Activated CD4-positive, alpha-beta memory T cell treated with anti-CD3 and anti-CD28 coated beads, Interleukin-2, amount 10 ng/mL, durations not matched to agents 7 days and 5 days (primary cell): ENCODE data around the gene B9D2. TPM values are rescaled to one million over a fixed set of nuclear protein-coding genes. Genes with fewer than 3 reads are reported as not detected.

Experiments used
- CTCF ChIA-PET: fragments of 350-600 bp; sonication (Branson Sonifier 250); formaldehyde crosslinking; loops from one replicate; lab custom pipeline; 2021; ENCODE audit warnings: antibody characterized with exemption, inconsistent platforms; lab: Charles Lee
- POLR2A ChIA-PET: fragments of 350-600 bp; sonication (Branson Sonifier 250); formaldehyde crosslinking; loops from one replicate; lab custom pipeline; 2021; ENCODE audit warnings: antibody characterized with exemption; lab: Charles Lee
- DNase-seq: peaks from one replicate; pipeline ENCODE4 v3.0.0-alpha.2; 2020
- H3K27ac Mint-ChIP-seq: one replicate; pipeline ENCODE4 v1.8.0; 2021; ENCODE audit warnings: mild to moderate bottlenecking, mixed read lengths
- H3K27me3 Mint-ChIP-seq: one replicate; pipeline ENCODE4 v1.8.0; 2021; ENCODE audit warnings: mixed read lengths
- H3K36me3 Mint-ChIP-seq: one replicate; pipeline ENCODE4 v1.8.0; 2021; ENCODE audit warnings: low read depth, mixed read lengths
- H3K4me1 Mint-ChIP-seq: one replicate; pipeline ENCODE4 v1.8.0; 2021; ENCODE audit warnings: mixed read lengths
- H3K4me3 Mint-ChIP-seq: one replicate; pipeline ENCODE4 v1.8.0; 2021; ENCODE audit warnings: mild to moderate bottlenecking, mixed read lengths
- H3K9me3 Mint-ChIP-seq: one replicate; pipeline ENCODE4 v1.8.0; 2021; ENCODE audit warnings: mixed read lengths
- total RNA-seq, 2 experiments: library from RNA; stranded (reverse); gene quantifications; one replicate each; pipeline ENCODE4 v1.2.3, GENCODE V29; 2021

Gene B9D2
- total RNA-seq, 2 experiments from 2014 or later: 10.8 to 11.2 TPM

DNA sequence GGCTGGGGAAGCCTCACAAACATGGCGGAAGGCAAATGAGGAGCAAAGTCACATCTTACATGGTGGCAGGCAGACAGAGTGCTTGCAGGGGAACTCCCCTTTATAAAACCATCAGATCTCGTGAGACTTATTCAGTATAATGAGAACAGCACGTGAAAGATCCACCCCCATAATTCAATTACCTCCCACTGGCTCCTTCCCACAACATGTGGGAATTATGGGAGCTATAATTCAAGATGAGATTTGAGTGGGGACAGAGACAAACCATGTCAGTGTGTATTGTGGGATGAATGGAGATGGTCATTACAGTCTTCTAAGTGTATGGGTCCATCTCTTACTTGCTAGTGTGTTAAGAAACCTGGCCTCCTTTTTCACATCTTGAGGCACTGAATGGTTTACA lies 38.1 kb upstream of the B9D2 start:
- no peaks in the 10 kb centered on the region for H3K27me3 Mint-ChIP-seq
- DNase-seq: no peak
- peaks cover 25% of the 10 kb centered on the region for H3K4me1 Mint-ChIP-seq
- POLR2A ChIA-PET: no interaction called here
- peaks cover 4% of the 10 kb centered on the region for H3K36me3 Mint-ChIP-seq
- no peak overlapping the region for H3K4me3 Mint-ChIP-seq
- H3K9me3 Mint-ChIP-seq: no peaks in the 10 kb centered on the region
- CTCF ChIA-PET: no interaction called here
- no peak overlapping the region for H3K27ac Mint-ChIP-seq

DNA sequence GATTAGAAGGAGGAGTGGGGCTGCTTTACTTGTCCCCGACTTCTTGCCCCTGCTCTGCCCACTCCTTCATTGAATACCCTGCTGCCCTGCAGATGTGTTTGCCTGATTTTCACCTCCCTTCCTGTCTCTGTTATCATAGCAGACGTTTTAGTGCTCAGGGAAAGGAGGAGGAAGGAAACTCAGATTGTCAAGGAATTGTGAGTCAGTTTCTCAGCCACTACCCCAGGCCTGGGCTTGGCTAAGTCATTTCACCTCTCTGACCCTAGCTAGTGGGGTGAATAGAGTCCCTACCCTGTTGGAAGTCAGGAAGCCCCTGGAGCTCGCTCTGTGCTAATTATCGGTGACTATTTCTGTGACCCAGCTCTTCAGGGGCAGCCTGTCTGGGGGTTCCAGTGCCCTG lies 37.5 kb upstream of the B9D2 start:
- ChIA-PET POLR2A (no interaction called here), CTCF (no interaction called here)
- Mint-ChIP-seq H3K27ac (no peak overlapping the region), H3K9me3 (no peaks in the 10 kb centered on the region), H3K4me1 (peaks cover 30% of the 10 kb centered on the region), H3K27me3 (no peaks in the 10 kb centered on the region), H3K36me3 (peaks cover 4% of the 10 kb centered on the region), H3K4me3 (no peak overlapping the region)
- DNase-seq: no peak

DNA sequence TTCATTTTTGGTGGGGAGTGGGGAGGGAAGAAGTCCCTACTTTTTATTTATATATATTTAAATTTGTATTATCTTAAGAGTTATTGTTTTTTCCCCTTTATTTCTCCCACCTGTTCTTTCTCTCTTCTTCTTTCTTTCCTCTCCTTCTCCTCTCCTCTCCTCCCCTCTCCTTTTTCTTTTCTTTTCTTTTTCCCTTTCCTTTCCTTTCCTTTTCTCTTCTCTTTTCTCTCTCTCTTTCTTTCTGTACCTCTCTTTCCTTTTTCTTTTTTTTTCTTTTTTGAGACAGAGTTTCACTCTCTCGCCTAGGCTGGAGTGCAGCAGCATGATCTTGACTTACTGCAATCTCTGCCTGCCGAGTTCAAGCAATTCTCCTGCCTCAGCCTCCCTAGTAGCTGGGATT lies 35.6 kb upstream of the B9D2 start:
- no peaks in the 10 kb centered on the region for H3K9me3 Mint-ChIP-seq
- ChIA-PET CTCF (no interaction called here), POLR2A (interaction anchor here (1.0 to 3.2 kb wide), 2 partner anchors 36 to 40 kb away, joined by 3 to 9 read pairs; partner anchors contain the start of genes B9D2 and DMAC2)
- DNase-seq: no peak
- no peak overlapping the region for H3K27ac Mint-ChIP-seq
- peaks cover 4% of the 10 kb centered on the region for H3K36me3 Mint-ChIP-seq
- peaks cover 42% of the 10 kb centered on the region for H3K4me1 Mint-ChIP-seq
- H3K4me3 Mint-ChIP-seq: peak overlapping the region; percentile 41
- H3K27me3 Mint-ChIP-seq: no peaks in the 10 kb centered on the region

DNA sequence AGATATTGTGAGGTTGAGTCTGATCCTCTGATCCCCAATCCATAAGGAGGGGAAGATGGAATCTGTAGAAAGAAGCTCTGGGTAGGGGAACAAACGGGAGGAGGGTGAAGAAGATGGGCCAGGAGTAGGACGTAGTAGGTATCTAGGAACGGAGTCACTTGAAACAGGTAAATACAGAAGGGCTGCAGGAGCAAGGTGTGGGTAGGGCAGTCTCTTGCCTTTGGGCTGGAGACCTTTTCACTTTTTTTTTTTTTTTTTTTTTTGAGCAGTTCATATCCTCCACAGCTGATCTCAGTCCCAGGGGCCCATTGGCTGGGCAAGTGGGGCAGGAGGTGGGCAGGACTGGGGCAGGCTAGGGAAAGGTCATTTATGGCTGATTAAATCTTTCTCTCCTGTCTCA lies 35.1 kb upstream of the B9D2 start:
- peak overlapping the region; percentile 94 for H3K4me3 Mint-ChIP-seq
- H3K36me3 Mint-ChIP-seq: peaks cover 4% of the 10 kb centered on the region
- DNase-seq: no peak
- no peak overlapping the region for H3K27ac Mint-ChIP-seq
- POLR2A ChIA-PET: interaction anchor here (0.7 to 3.2 kb wide), 6 partner anchors 7 to 41 kb away, joined by 3 to 9 read pairs (median 3); partner anchors contain the start of genes B9D2 and DMAC2
- peaks cover 42% of the 10 kb centered on the region for H3K4me1 Mint-ChIP-seq
- H3K27me3 Mint-ChIP-seq: no peaks in the 10 kb centered on the region
- no peaks in the 10 kb centered on the region for H3K9me3 Mint-ChIP-seq
- CTCF ChIA-PET: interaction anchor here (0.6 kb wide), 1 partner anchor 18 kb away, joined by 3 read pairs; no protein-coding TSS in a partner anchor

DNA sequence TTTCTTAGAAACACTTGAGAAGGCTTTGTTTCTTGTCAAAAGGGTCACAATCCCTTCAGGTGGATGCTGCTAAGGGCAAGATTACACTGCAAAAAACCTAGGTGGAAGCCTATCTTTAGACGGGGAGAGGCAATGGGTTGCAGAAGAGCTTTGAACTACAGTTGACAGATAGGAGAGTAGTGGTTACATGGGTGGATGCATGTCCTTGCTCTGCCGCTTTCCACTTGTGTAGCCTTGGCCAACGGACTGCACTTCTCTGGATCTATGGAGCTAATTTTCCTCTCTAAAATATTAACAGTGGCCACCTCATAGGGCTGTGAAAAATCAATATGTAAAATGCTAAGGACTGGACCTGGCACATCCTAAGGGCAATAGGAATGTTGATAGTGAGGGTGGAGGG lies 34.6 kb upstream of the B9D2 start:
- POLR2A ChIA-PET: interaction anchor here (0.6 to 3.2 kb wide), 8 partner anchors 8 to 1208 kb away, joined by 3 to 9 read pairs (median 3); partner anchors contain the start of genes B9D2 and DMAC2
- H3K27me3 Mint-ChIP-seq: no peaks in the 10 kb centered on the region
- CTCF ChIA-PET: interaction anchor here (0.6 kb wide), 1 partner anchor 18 kb away, joined by 3 read pairs; no protein-coding TSS in a partner anchor
- no peaks in the 10 kb centered on the region for H3K9me3 Mint-ChIP-seq
- DNase-seq: no peak
- H3K4me1 Mint-ChIP-seq: peaks cover 42% of the 10 kb centered on the region
- peaks cover 4% of the 10 kb centered on the region for H3K36me3 Mint-ChIP-seq
- no peak overlapping the region for H3K27ac Mint-ChIP-seq
- peak overlapping the region; percentile 94 for H3K4me3 Mint-ChIP-seq

DNA sequence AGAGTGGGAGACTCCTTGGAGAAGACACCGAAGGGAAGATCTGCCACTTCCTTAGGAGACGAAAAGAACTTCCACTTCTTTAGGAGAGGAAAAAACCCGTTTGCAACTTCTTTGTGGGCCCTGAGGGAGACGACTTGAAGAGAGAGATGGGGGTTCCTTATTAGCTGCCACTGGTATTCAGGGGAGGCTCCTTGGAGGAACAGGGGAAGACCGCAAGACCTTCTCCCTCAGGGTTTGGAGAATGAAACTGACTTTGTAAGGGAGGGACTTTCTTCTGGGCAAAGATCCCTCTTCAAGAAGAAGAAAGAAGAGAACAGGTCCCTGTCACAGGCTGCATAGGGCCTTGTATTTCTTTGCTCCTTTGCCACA lies 34.1 kb upstream of the B9D2 start:
- Mint-ChIP-seq H3K4me1 (peaks cover 42% of the 10 kb centered on the region), H3K9me3 (no peaks in the 10 kb centered on the region), H3K4me3 (peak overlapping the region; percentile 94), H3K36me3 (peaks cover 4% of the 10 kb centered on the region), H3K27me3 (no peaks in the 10 kb centered on the region), H3K27ac (peak overlapping the region; percentile 93)
- DNase-seq: no peak
- ChIA-PET POLR2A (interaction anchor here (0.6 to 3.2 kb wide), 6 partner anchors 8 to 1207 kb away, joined by 3 to 9 read pairs (median 4); partner anchors contain the start of gene B9D2), CTCF (no interaction called here)

DNA sequence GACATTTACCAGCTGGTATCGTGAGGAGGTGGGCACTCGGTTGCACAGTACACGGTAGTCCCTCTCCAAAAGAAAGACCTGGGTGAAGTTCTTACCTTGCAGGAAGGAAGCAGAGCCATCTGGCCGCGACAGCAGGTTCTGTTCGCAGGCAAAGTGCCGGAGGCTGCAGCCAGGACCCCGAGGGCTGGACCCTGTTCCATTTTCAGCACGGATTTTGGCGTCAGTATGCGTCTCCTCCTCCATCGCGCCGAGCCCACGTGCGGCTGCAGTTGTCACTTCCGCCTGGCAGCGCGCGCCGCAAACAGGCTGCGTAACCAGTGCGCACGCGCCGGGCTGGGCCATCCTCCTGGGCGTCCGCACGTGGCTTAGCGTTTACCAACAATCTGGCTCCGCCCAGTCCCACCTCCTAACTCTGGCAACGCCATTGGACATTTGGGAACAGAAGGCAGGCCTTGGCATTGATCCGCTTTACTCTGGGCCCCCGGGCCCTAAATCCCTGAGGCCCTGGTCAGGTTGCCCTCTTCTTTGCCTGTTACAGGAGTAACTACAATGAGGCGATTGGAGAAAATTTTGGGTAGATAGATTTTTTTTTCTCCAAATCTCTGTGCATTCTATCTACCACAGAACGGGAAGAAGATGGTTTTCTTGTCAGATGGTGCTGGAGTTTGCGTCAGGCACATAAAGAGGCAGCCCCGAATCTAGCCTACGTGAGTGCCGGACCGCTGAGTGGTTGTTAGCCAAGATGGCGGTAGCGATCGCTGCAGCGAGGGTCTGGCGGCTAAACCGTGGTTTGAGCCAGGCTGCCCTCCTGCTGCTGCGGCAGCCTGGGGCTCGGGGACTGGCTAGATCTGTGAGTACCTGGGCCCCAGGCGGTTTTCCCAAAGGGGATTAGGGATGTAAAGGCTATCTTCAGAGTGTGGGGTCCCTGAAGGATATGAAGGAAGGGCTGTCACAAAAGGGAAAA lies 33.4 kb upstream of the B9D2 start, which contains the start of the genes BCKDHA and EXOSC5:
Gene BCKDHA (plus strand): TSS at position 733 of the 964 bp plus-strand sequence. CDS start 10 bp downstream, at position 743.
Gene EXOSC5 (minus strand): TSS at position 274 of the 964 bp plus-strand sequence. CDS start 31 bp downstream, at position 243.
- no peaks in the 10 kb centered on the region for H3K27me3 Mint-ChIP-seq
- peak within 1 kb of the TSS; percentile 94 for H3K4me3 Mint-ChIP-seq
- peak; percentile 99 for DNase-seq
- no peaks in the 10 kb centered on the region for H3K9me3 Mint-ChIP-seq
- POLR2A ChIA-PET: interaction anchor here (1.3 to 3.2 kb wide), 2 partner anchors 9 to 34 kb away, joined by 3 to 9 read pairs; partner anchors contain the start of gene B9D2
- H3K36me3 Mint-ChIP-seq: peaks cover 4% of the 10 kb centered on the region
- peaks cover 42% of the 10 kb centered on the region for H3K4me1 Mint-ChIP-seq
- CTCF ChIA-PET: interaction anchor here (0.9 kb wide), 1 partner anchor 32 kb away, joined by 3 read pairs; no protein-coding TSS in a partner anchor
- H3K27ac Mint-ChIP-seq: peak within 1 kb of the TSS; percentile 93

DNA sequence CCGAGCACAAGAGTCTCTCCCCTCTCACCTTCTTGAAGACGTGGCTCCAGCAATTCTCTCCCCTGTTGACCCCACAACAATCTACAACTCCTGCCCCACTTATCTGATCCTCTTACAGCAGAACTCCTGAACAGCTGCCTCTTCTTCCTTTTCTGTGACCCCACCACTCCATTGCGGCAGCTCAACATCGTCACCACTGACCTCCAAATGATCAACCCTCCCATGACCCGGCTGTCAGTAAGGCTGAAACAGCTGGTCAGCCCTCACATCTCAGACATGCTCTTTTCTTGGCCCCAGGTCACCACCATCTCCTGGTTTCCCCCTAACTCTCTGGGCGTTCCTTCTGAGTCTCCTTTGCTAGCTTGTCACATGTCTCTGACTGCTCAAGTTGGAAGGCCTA lies 31.4 kb upstream of the B9D2 start:
- ChIA-PET CTCF (no interaction called here), POLR2A (interaction anchor here (1.0 kb wide), 1 partner anchor 9 kb away, joined by 3 read pairs; no protein-coding TSS in a partner anchor)
- Mint-ChIP-seq H3K27me3 (no peaks in the 10 kb centered on the region), H3K36me3 (peaks cover 8% of the 10 kb centered on the region), H3K27ac (no peak overlapping the region), H3K4me3 (no peak overlapping the region), H3K4me1 (peaks cover 41% of the 10 kb centered on the region), H3K9me3 (no peaks in the 10 kb centered on the region)
- no peak for DNase-seq

DNA sequence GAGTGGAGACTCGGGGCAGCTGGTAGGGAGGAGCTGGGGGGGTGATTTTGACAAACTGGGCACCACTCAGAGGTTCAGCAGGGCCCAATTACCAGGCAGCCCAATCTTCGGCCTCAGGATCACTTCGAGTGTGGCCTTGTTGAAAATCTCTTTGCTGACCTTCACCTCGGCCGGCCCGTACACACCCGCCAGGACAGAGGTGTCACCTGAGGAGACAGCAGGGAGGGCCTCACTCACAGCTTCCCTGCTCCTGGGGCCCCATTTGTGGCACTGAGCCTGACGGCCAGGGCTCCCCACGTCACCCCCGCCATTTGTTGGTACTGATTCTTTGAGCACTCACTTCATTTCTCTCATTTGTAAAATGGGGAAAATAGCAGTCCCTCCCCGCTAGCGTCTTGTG lies 28.8 kb upstream of the B9D2 start:
- DNase-seq: no peak
- no peak overlapping the region for H3K4me3 Mint-ChIP-seq
- no peaks in the 10 kb centered on the region for H3K27me3 Mint-ChIP-seq
- peaks cover 21% of the 10 kb centered on the region for H3K4me1 Mint-ChIP-seq
- H3K9me3 Mint-ChIP-seq: no peaks in the 10 kb centered on the region
- POLR2A ChIA-PET: no interaction called here
- no peak overlapping the region for H3K27ac Mint-ChIP-seq
- CTCF ChIA-PET: no interaction called here
- peaks cover 11% of the 10 kb centered on the region for H3K36me3 Mint-ChIP-seq

DNA sequence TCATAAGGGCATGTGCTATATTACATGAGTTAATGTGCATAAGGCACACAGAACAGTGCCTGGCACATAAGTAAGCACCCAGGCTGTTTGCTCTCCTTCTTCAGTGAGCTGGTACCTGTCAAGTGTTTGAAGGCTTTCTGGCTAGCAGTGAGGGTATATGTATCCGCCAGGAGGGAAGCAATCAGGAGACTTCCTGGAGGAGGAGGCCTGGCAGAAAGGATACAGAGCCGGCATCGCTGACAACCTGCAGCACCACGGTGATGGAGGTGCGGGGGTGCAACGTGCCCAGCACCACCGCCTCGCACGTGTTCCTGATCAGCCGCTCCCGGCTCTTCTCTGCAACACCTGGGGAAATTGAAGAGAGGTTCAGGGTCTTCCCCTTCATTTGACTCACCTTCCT lies 27.7 kb upstream of the B9D2 start:
- Mint-ChIP-seq H3K36me3 (peaks cover 11% of the 10 kb centered on the region), H3K4me3 (no peak overlapping the region), H3K27me3 (no peaks in the 10 kb centered on the region), H3K27ac (no peak overlapping the region), H3K9me3 (no peaks in the 10 kb centered on the region), H3K4me1 (peaks cover 14% of the 10 kb centered on the region)
- ChIA-PET POLR2A (no interaction called here), CTCF (no interaction called here)
- no peak for DNase-seq

DNA sequence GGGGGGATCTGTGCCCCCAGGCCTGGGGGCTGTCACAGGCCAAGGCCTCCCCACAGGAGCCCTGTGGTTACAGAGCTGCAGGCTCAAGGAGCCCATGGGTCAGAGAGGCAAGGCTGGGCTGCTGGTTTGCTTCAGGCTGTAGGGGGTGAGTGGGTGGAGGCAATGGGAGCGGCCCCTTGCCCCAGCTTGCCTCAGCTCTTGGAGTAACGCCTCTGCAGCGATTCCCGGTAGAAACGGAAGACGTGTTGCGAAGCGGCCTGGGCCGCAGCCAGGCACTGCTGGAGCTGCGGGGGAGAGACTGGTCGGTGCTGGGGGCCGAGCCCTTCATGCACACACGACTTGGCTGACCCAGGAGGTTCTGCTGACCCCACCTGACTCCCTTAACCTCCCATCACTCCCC lies 22.5 kb upstream of the B9D2 start:
- Mint-ChIP-seq H3K27ac (no peak overlapping the region), H3K4me3 (no peak overlapping the region), H3K36me3 (peaks cover 11% of the 10 kb centered on the region), H3K9me3 (no peaks in the 10 kb centered on the region), H3K4me1 (no peaks in the 10 kb centered on the region), H3K27me3 (no peaks in the 10 kb centered on the region)
- DNase-seq: no peak
- CTCF ChIA-PET: no interaction called here
- POLR2A ChIA-PET: interaction anchor here (0.8 kb wide), 1 partner anchor 9 kb away, joined by 3 read pairs; no protein-coding TSS in a partner anchor

DNA sequence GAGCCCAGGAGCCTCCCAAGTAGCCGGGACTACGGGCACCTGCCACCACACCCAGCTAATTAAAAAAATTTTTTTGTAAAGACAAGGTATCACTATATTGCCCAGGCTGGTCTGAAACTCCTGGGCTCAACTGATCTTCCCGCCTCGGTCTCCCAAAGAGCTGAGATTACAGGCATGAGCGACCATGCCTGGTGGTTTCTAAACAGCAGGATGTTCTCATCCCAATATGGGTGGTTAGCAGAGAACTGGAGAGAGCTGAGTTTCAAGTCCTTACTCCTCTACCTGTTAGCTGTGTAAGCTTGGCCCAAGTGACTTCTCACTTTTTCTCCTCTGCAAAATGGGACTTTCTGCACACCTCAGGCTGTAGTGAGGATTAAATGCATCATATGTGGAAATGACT lies 20.4 kb upstream of the B9D2 start:
- POLR2A ChIA-PET: interaction anchor here (1.2 kb wide), 1 partner anchor 120 kb away, joined by 3 read pairs; no protein-coding TSS in a partner anchor
- CTCF ChIA-PET: interaction anchor here (1.5 kb wide), 1 partner anchor 19 kb away, joined by 7 read pairs; no protein-coding TSS in a partner anchor
- Mint-ChIP-seq H3K9me3 (no peaks in the 10 kb centered on the region), H3K27ac (no peak overlapping the region), H3K36me3 (peaks cover 3% of the 10 kb centered on the region), H3K27me3 (no peaks in the 10 kb centered on the region), H3K4me1 (no peaks in the 10 kb centered on the region), H3K4me3 (no peak overlapping the region)
- DNase-seq: no peak
